Panc1 (cell line): ENCODE measurements around the gene CDC6. TPM values are rescaled to one million over a fixed set of nuclear protein-coding genes. Genes with fewer than 3 reads are reported as not detected.

Source experiments
- ATAC-seq: fragments of 200-7000 bp; cut with Tn5 transposase; 2 replicates; pipeline ENCODE4 v1.9.1; 2020; ENCODE audit warnings: mild to moderate bottlenecking, moderate library complexity
- BruUV-seq: library from RNA; stranded (reverse); fragments of 400-500 nt; replicated peaks from 2 replicates; lab custom pipeline; 2021; lab: Mats Ljungman, UMichigan
- CTCF ChIA-PET: fragments of 300-600 bp; sonication (Branson Sonifier 250); formaldehyde crosslinking; loops from one replicate; lab custom pipeline; 2022; ENCODE audit warnings: antibody characterized with exemption; lab: Charles Lee
- POLR2A ChIA-PET: fragments of 300-600 bp; sonication (Branson Sonifier 250); formaldehyde crosslinking; loops from one replicate; lab custom pipeline; 2022; ENCODE audit warnings: antibody characterized with exemption; lab: Charles Lee
- DNase-seq: peaks from one replicate; pipeline ENCODE4 v3.0.0-alpha.2; 2010; ENCODE audit warnings: low read depth, low spot score
- H3K27ac ChIP-seq: 2 replicates; pipeline ENCODE4 v1.5.1; 2011; ENCODE audit warnings: mild to moderate bottlenecking, low read length, inconsistent platforms
- H3K27me3 ChIP-seq: fragments of 200-500 bp; sonication (Bioruptor generic); 2 replicates; pipeline ENCODE4 v1.6.0; 2014; ENCODE audit warnings: low read length, inconsistent platforms; ENCODE audit not compliant: control insufficient read depth, insufficient read depth
- H3K36me3 ChIP-seq: fragments of 200-500 bp; sonication (Bioruptor generic); 2 replicates; pipeline ENCODE4 v1.5.1; 2014; ENCODE audit warnings: inconsistent platforms, mild to moderate bottlenecking, low read length, moderate library complexity; ENCODE audit not compliant: control insufficient read depth, insufficient read depth
- H3K4me1 ChIP-seq: 2 replicates; pipeline ENCODE4 v1.5.1; 2011; ENCODE audit warnings: inconsistent platforms, mild to moderate bottlenecking, low read length, moderate library complexity; ENCODE audit not compliant: control insufficient read depth, insufficient read depth
- H3K4me3 ChIP-seq, 2 experiments: 2 replicates each; pipeline ENCODE4 v1.5.1; 2011 to 2012; ENCODE audit warnings: low read depth in 2 of 2, low read length in 2 of 2, mild to moderate bottlenecking in 2 of 2, inconsistent platforms in 1 of 2, moderate library complexity in 1 of 2
- H3K9me3 ChIP-seq: fragments of 200-500 bp; sonication (Bioruptor generic); 2 replicates; pipeline ENCODE4 v1.5.1; 2014; ENCODE audit warnings: low read depth, mild to moderate bottlenecking, inconsistent platforms, low read length, moderate library complexity; ENCODE audit not compliant: control insufficient read depth, insufficient read depth
- POLR2AphosphoS5 ChIP-seq: IDR thresholded peaks from 2 replicates; pipeline ENCODE4 v1.6.1; 2012; ENCODE audit warnings: mild to moderate bottlenecking, low read depth, low read length, moderate library complexity
- SIN3A ChIP-seq: IDR thresholded peaks from 2 replicates; pipeline ENCODE4 v1.6.1; 2012; ENCODE audit warnings: low read depth, mild to moderate bottlenecking, low read length, moderate library complexity, borderline replicate concordance; ENCODE audit not compliant: insufficient read depth
- TCF7L2 ChIP-seq: IDR thresholded peaks from 2 replicates; pipeline ENCODE4 v1.6.1; 2011; ENCODE audit warnings: mild to moderate bottlenecking, low read depth, low read length, inconsistent platforms
- in situ Hi-C: cut with HindIII; loops from 2 replicates; pipeline ENCODE4 v1.10.0; 2016; ENCODE audit warnings: low sequenced_read_pairs, low pct_unique_long_range_greater_than_20kb
- intact Hi-C: fragments of 100-400 bp; cut with micrococcal nuclease; formaldehyde crosslinking; loops from one replicate; pipeline ENCODE4 v1.10.0; 2022; ENCODE audit not compliant: unreplicated experiment
- total RNA-seq: library from RNA; stranded (reverse); gene quantifications from one replicate; pipeline ENCODE4 v1.2.1, GENCODE V29; 2021; ENCODE audit not compliant: unreplicated experiment
- TF ChIP-seq, protein P1 (sequence below), 2 experiments: IDR thresholded peaks; 2 replicates each; pipeline ENCODE4 v1.6.1; 2011 to 2012; ENCODE audit warnings: low read depth in 2 of 2, control low read depth in 1 of 2, low read length in 1 of 2, mild to moderate bottlenecking in 1 of 2, moderate library complexity in 1 of 2; ENCODE audit not compliant: insufficient read depth in 1 of 2
- TF ChIP-seq, protein P2 (sequence below): fragments of 450-650 bp; IDR thresholded peaks from 2 replicates; pipeline ENCODE4 v1.5.1; 2017; ENCODE audit warnings: mild to moderate bottlenecking

Gene CDC6
- total RNA-seq, 1 experiment from 2014 or later = 66.3 TPM

DNA sequence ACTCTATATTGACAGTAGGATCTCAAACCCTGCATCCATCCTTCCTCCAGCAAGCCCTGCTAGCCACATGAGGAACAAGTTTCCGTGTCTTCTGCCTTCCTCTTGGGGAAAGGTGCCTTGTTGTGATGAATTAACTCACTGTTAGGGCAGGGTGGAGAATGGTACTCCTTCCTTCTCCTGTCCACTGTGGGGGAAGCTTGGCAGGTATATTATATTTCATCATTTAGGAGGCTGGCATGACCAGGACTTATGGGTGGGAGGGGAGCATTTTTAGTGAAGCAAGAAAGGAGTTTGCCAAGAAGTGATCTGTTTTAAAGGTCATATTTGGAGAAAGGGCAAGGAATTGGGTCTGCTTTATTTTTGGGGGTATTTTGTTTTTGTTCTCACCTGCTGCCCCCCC, 9.3 kb upstream of the CDC6 start:
- ATAC-seq = no peak
- Histone ChIP-seq H3K27ac (no peak overlapping the region), H3K27me3 (no peaks in the 10 kb centered on the region), H3K4me3 (no peak overlapping the region), H3K36me3 (no peaks in the 10 kb centered on the region; the same call in 1 of the 2 replicates), H3K9me3 (no peaks in the 10 kb centered on the region), H3K4me1 (no peaks in the 10 kb centered on the region)
- POLR2A ChIA-PET = no interaction called here
- no peak for DNase-seq
- no TSS peak for BruUV-seq
- in situ Hi-C loops (no loop called here), intact Hi-C loops (no loop called here)
- TF ChIP-seq TCF7L2 = no peak
- CTCF ChIA-PET = no interaction called here

DNA sequence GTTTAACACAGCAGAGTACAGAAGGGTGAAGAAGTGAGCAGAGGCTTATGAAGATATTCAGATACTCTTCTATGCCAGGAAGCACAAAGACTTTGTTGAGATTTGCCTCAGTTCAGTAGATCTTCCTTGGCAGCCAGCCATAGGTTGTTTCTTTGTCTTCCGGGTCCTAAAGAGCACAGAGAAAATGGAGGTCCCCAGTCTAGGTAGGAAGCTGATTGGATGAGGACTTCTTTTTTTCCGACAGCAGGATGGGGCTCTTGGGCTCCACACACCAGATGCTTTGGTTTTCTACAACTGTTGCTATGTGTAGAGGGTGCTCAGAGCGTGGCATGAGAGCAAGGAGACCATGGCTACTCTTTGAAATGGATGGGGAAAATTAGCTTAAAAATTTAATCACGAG, 8.3 kb upstream of the CDC6 start:
- TF ChIP-seq SIN3A = no peak
- TF ChIP-seq POLR2AphosphoS5 = no peak
- TF ChIP-seq TCF7L2 = no peak
- TF ChIP-seq, protein P1, sequence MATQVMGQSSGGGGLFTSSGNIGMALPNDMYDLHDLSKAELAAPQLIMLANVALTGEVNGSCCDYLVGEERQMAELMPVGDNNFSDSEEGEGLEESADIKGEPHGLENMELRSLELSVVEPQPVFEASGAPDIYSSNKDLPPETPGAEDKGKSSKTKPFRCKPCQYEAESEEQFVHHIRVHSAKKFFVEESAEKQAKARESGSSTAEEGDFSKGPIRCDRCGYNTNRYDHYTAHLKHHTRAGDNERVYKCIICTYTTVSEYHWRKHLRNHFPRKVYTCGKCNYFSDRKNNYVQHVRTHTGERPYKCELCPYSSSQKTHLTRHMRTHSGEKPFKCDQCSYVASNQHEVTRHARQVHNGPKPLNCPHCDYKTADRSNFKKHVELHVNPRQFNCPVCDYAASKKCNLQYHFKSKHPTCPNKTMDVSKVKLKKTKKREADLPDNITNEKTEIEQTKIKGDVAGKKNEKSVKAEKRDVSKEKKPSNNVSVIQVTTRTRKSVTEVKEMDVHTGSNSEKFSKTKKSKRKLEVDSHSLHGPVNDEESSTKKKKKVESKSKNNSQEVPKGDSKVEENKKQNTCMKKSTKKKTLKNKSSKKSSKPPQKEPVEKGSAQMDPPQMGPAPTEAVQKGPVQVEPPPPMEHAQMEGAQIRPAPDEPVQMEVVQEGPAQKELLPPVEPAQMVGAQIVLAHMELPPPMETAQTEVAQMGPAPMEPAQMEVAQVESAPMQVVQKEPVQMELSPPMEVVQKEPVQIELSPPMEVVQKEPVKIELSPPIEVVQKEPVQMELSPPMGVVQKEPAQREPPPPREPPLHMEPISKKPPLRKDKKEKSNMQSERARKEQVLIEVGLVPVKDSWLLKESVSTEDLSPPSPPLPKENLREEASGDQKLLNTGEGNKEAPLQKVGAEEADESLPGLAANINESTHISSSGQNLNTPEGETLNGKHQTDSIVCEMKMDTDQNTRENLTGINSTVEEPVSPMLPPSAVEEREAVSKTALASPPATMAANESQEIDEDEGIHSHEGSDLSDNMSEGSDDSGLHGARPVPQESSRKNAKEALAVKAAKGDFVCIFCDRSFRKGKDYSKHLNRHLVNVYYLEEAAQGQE (IDR thresholded peaks at IDR 0.05; ENCODE audit: insufficient read depth in 1 of 2, low read depth in 2 of 2, low read length in 1 of 2) = no peak
- TF ChIP-seq, protein P2, sequence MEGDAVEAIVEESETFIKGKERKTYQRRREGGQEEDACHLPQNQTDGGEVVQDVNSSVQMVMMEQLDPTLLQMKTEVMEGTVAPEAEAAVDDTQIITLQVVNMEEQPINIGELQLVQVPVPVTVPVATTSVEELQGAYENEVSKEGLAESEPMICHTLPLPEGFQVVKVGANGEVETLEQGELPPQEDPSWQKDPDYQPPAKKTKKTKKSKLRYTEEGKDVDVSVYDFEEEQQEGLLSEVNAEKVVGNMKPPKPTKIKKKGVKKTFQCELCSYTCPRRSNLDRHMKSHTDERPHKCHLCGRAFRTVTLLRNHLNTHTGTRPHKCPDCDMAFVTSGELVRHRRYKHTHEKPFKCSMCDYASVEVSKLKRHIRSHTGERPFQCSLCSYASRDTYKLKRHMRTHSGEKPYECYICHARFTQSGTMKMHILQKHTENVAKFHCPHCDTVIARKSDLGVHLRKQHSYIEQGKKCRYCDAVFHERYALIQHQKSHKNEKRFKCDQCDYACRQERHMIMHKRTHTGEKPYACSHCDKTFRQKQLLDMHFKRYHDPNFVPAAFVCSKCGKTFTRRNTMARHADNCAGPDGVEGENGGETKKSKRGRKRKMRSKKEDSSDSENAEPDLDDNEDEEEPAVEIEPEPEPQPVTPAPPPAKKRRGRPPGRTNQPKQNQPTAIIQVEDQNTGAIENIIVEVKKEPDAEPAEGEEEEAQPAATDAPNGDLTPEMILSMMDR = no peak
- Histone ChIP-seq H3K9me3 (no peaks in the 10 kb centered on the region), H3K4me1 (no peaks in the 10 kb centered on the region), H3K4me3 (no peak overlapping the region), H3K27ac (no peak overlapping the region), H3K36me3 (no peaks in the 10 kb centered on the region; the same call in 1 of the 2 replicates), H3K27me3 (no peaks in the 10 kb centered on the region)
- intact Hi-C loops = no loop called here
- POLR2A ChIA-PET = interaction anchor here (0.6 kb wide), 1 partner anchor 131 kb away, joined by 3 read pairs; no protein-coding TSS in a partner anchor
- in situ Hi-C loops = no loop called here
- DNase-seq = no peak
- ATAC-seq = no peak
- CTCF ChIA-PET = interaction anchor here (0.7 kb wide), 1 partner anchor 12 kb away, joined by 5 read pairs; no protein-coding TSS in a partner anchor
- no TSS peak for BruUV-seq

DNA sequence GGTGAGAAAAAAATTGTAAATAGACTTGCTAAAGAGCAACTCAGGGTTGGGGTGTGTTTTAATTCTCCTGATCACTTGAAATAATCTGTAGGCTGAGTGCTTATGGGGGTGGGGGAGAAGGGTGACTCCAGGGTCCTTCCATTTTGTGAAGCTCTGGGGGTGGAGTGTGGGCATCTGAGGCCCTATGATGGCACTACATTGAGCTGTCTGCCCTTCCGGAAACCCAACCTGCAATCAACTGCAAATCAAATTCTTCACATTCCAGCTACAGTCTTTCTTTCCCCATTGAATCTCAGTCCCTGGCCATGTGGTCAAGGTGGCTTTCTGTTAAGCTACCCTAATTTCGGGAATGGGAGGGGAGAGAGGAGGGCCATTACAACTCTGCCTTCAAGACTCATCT, 6.0 kb upstream of the CDC6 start:
- ATAC-seq (no peak), DNase-seq (no peak)
- Histone ChIP-seq H3K27ac (no peak overlapping the region), H3K9me3 (no peaks in the 10 kb centered on the region), H3K36me3 (no peaks in the 10 kb centered on the region; the same call in 1 of the 2 replicates), H3K4me1 (no peaks in the 10 kb centered on the region), H3K27me3 (no peaks in the 10 kb centered on the region), H3K4me3 (no peak overlapping the region)
- intact Hi-C loops = no loop called here
- ChIA-PET POLR2A (interaction anchor here (0.7 to 1.0 kb wide), 2 partner anchors 65 to 79 kb away, joined by 3 to 18 read pairs; no protein-coding TSS in a partner anchor), CTCF (interaction anchor here (0.7 kb wide), 1 partner anchor 254 kb away, joined by 8 read pairs; no protein-coding TSS in a partner anchor)
- TF ChIP-seq, protein P1 (IDR thresholded peaks at IDR 0.05; ENCODE audit: insufficient read depth in 1 of 2, low read depth in 2 of 2, low read length in 1 of 2) = no peak
- TF ChIP-seq, protein P2 = no peak
- TF ChIP-seq TCF7L2 = no peak
- TF ChIP-seq SIN3A = no peak
- TF ChIP-seq POLR2AphosphoS5 = no peak; the same call in 1 of the 2 replicates
- in situ Hi-C loops = no loop called here
- no TSS peak for BruUV-seq
